ENCODE data around the gene PDZK1.

- TF ChIP-seq CTCF (IDR thresholded peaks at IDR 0.05; ENCODE audit: low read length) (no peak), EZH2 (IDR thresholded peaks at IDR 0.05; ENCODE audit: borderline replicate concordance, low read length) (no peak)
Observed at GRCh38 chr1:145695821-145696629, 11.1 kb downstream of the PDZK1 start.

Measured in OCI-LY1 (cell line).